ENCODE measurements around the gene GLYAT.

GLYAT gene, protein sequence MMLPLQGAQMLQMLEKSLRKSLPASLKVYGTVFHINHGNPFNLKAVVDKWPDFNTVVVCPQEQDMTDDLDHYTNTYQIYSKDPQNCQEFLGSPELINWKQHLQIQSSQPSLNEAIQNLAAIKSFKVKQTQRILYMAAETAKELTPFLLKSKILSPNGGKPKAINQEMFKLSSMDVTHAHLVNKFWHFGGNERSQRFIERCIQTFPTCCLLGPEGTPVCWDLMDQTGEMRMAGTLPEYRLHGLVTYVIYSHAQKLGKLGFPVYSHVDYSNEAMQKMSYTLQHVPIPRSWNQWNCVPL

DNA sequence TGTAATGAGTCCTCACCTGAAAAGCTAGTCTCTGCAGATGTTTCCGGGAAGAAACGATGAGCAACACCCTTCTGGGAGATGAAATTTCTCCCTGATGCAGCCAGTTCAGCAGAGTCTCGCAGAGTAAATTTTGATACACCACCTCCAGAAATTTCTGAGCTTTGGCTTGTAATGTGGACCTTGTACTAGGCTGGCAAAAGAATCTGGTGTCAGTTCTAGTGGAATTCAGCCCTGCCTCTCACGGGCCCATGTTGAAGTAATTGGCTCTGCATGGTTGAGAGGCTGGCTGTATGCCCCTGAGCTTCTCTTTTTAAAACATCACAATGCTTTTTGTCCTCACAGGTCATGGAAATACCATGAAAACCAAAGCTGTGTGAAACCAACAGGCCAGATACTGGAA lies at the start of gene GLYAT:
Gene GLYAT, minus strand, starts transcription at position 125 of the 400 bp plus-strand sequence. CDS start 7,447 bp downstream, outside the sequence.
- DNase-seq (ENCODE audit: low read depth in 2 of 2), result no peak

DNA sequence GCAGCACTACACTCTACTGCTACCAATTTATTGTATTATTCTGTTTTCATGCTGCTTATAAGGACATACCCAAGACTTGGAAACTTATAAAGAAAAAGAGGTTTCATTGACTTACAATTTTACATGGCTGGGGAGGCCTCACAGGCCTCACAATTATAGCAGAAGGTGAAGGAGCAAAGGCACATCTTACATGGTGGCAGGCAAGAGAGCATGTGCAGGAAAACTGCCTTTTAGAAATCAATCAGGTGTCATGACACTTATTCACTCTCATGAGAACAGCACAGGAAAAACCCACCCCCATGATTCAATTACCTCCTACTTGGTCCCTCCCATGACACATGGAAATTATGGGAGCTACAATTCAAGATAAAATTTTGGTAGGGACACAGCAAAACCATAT lies 49.6 kb upstream of the GLYAT start:
- DNase-seq (ENCODE audit: low read depth in 2 of 2), result no peak

DNA sequence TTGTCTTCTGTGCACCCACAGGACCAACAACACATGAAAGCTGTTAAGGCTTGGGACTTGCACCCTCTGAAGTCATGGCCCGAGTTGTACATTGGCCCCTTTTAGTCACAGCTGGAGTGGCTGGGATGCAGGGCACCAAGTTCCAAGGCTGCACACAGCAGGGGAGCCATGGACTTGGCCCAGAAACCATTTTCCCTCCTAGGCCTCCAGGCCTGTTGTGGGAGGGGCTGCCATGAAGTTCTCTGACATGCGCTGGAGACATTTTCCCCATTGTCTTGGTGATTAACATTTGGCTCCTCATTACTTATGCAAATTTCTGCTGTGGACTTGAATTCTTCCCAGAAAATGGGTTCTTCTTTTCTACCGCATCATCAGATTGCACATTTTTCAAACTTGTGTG lies 48.8 kb upstream of the GLYAT start:
- DNase-seq (ENCODE audit: low read depth in 2 of 2), result no peak

DNA sequence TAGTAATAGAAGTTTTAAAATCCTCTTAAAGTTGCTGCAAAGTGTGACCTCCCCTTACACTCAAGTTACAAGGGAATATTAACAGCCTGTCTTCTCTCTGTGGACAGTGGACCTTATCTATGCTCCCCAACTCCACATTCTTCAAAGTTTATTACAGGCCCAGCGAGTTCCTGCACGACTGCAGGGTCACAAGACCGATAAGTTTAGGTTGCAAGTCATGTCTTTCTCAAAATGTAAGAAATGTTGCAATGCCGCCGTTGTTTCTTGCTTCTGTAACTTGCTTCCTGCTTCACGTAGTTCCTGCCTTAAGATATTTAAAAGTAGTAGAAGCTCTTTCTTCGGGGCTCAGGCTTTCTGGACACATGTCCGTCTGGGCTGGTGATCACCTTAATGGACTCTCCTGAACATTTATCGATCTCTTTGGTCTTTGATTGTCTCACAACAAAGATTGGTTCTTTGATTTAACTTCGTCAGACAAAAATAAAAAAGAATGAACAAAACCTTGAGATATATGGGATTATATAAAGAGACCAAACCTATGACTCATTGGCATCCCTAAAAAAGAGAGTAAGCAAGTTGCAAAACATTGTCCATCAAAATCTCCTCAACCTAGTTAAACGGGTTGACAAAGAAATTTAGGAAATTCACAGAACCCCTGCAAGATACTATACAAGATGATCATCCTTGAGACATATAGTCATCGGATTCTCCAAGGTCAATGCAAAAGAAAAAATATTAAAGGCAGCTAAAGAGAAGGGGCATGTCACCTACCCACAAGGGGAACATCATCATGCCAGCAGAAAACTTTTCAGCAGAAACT lies 45.4 kb upstream of the GLYAT start:
- no peak for DNase-seq (ENCODE audit: low read depth in 2 of 2)

DNA sequence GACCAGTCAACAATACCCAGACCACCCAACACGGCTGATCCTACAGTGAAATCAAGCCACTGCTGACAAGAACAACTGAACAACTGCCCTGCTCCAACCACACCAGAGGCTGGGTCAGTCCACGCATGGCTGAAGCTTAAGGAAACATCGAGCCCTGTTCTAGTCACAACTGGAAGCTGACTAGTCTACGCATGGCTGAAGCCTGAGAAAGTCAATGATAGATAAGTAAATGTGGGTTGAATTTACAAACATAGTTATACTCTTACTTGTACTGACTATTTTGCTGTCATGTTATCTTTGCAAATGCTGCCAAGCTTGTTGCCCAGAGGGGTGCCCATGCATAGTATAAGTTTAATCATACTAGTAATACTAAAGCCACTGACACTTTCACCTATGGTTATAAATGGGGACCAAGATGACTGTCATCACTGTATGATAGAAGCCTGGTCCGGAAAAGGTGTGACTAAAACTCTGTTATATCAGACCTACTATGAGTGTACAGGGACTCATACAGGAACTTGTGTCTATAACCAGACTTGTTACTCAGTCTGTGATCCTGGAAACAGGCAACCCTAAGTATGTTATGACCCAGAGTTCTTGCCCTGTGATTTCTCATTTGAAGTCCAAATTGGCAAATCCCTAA lies 43.4 kb upstream of the GLYAT start:
- no peak for DNase-seq (ENCODE audit: low read depth in 2 of 2)

DNA sequence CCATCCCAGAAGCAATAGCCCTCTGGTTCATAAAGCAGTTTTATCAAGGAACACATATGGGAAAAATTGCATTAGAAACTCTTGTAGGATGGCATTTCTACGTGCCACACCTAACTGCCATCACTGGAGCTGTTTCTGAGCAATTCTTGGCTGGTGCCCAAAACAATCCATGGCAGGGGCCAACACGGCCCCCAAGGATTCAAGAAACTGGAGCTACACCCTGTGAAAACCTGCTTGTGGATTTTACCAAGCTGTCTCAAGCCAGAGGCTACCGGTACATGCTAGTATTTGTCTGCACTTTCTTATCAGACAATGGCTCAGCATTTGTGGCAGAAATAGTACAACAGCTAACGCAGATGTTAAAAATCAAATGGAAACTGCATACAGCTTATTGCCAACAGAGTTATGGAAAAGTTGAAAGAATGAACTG lies 42.4 kb upstream of the GLYAT start:
- DNase-seq (ENCODE audit: low read depth in 2 of 2), result no peak

DNA sequence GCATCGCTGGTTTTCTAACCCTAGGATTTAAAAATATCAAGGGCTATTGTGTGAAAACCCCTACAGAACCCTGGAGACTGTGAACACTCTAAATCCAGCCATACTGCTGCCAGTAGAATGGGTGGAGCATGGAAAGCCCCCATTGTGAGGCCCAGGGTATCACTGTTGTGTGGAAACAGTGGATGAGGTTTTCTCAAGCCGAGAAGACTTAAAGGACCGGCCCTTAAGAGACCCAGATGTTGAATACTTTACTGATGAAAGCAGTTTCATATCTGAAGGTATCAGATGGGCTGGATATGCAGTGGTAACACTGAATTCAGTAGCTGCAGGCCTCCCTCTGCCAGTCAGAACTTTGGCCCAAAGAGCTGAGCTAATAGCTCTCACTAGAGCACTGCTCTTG lies 41.6 kb upstream of the GLYAT start:
- no peak for DNase-seq (ENCODE audit: low read depth in 2 of 2)

DNA sequence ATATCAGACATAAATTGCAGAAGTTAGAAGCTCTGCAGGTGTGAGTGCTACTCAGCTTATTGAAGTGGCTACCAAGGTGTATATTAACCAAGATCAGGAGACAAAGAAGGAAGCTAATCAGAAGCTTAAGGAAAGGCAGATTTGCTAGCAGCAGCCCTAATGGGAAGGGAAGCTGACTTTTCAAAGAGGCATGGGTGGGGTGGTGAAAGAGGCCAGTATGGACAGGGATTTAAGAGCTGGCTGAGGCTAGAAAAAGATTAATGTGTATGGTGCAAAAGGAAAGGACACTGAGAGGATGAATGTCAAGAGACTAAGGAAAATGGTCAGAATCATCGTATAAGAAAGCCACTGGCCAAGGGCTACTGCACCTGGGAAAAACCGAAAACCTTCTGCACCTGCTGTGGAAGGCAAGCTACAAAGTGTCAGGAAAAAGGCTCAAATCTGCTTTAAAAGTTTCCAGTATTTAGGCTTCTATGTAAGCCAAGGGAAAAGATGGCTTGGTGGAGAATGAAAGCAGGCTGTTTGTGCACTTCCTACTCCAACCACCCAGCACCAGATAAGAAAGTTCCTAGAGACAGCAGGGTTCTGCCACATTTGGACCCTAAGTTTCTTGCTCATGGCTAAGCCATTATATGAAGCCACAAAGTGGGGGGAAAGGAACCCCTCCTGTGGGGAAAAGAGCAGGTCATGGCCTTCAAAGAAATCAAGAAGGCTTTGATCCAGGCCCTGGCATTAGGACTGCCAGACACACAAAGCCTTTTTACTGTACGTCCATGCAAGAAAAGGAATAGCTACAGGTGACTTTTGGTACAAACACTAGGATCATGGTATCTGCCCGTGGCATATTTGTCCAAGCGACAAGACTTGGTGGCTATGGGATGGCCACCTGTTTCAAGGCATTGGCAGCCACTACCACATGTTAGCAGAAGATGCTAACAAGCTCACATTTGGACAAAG lies 40.9 kb upstream of the GLYAT start:
- DNase-seq (ENCODE audit: low read depth in 2 of 2), result no peak

DNA sequence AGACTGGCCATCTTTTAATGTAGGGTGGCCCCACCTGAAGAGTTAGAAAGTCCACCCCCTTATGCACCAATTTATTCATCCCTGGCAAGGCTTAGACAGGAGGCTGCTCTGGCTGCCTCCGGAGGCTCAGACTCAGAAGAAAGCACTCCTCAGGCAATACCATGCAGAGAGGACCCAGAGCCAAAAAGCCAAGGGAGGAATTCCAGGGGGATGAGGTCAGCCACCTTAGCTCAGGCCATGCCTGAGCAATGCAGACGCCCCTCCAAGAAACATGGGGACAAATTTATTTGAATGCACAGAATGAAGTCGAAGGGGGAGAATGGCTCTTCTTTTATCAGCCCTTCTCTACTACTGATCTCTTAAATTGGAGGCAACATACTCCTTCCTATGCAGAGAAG lies 39.7 kb upstream of the GLYAT start:
- DNase-seq (ENCODE audit: low read depth in 2 of 2), result no peak

DNA sequence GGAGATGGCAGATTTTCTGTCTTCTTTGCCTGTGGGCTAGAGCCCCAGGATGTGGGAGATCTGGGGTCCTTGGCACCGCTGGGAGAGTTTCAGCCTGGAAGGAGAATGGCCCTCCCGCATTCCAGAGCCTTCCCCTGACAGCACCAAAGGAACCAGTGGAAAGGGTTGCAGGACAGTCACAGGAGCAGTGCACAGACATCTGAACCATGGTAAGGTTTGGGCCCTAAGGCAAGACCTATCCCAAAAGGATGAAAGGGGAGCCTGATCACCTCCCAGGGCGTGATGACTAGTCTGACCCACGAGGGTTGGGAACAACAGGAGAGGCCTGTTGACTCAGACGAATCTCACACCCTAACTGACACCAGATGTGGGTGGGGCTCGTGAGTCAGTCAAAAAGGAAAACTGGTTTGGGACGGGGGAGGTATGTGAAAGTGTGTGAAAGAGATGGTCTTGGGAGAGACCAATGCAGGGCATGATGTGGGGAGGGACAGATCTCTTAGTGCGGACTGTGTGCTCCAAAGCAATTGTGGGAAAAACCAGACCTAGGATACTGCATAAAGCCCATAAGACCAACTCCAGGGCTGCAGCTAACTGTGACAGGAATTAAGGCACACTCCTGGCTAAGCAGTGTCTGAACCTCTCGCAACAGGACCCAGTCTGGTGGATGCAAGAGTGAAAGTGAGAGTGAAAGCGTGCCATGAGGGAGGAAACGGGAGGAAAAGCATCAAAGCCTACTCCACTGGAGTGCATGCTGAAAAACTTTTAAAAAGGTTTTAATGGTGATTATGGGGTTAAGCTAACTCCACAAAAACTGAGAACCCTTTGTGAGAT lies 39.1 kb upstream of the GLYAT start:
- no peak for DNase-seq (ENCODE audit: low read depth in 2 of 2)

DNA sequence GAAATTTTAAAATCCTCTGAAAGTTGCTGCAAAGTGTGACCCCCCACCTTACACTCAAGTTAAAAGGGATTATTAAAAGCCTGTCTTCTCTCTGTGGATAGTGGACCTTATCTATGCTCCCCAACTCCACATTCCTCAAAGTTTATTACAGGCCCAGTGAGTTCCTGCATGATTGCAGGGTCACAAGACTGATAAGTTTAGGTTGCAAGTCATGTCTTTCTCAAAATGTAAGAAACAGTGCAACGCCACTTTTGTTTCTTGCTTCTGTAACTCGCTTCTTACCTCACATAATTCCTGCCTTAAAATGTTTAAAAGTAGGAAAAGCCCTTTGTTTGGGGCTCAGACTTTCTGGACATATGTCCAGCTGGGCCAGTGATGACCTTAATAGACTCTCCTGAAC lies 38.4 kb upstream of the GLYAT start:
- no peak for DNase-seq (ENCODE audit: low read depth in 2 of 2)

DNA sequence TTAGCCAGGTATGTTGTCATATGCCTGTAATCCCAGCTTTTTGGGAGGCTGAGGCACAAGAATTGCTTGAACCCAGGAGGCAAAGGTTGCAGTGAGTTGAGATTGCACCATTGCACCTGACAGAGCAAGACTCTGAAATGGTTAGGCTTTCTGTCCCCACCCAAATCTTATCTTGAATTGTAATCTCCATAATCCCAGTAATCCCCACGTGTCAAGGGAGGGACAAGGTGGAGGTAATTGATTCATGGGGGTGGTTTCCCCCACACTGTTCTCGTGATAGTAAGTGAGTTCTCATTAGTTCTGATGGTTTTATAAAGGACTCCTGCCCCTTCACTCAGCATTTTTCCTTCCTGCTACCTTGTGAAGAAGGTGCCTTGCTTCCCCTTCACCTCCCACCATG lies 37.6 kb upstream of the GLYAT start:
- no peak for DNase-seq (ENCODE audit: low read depth in 2 of 2)

DNA sequence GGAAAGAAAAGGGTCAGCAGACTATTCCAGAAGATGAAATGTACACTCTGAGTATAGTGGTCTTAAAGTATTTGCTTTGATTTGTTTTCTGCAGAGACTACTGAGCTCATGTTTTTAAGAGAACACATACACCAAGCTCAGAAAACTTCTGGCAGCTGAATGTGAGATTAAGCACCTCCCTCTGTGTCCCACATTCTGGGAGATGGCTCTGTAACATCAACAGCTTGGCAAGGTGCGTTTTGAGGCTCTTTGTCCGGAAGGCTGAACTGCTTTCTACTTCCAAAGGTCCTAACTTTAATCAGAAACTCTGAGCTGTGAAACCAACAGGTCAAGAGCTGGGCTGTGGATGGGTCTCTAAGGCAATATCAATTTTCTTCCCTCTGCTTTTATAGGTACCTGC lies 36.4 kb upstream of the GLYAT start:
- DNase-seq (ENCODE audit: low read depth in 2 of 2), result no peak

DNA sequence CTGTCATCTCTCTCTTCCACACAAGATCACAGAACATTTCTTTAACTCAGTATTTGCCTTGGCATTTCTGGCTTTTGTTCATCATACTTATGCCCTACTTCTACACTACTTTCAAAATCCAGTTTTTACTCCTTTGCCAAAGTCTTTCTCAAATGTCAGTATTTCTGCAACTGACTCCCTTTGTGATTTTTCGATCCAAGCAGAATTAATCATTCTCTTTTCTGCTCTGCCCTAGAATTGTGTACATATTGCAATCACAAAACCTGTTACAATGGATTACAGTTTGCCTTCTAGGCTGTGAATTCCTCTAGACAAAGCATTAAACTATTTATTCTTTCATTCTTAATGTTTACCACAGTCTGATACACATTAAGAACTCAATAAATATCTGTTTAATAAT lies 33.3 kb upstream of the GLYAT start:
- DNase-seq (ENCODE audit: low read depth in 2 of 2), result no peak

DNA sequence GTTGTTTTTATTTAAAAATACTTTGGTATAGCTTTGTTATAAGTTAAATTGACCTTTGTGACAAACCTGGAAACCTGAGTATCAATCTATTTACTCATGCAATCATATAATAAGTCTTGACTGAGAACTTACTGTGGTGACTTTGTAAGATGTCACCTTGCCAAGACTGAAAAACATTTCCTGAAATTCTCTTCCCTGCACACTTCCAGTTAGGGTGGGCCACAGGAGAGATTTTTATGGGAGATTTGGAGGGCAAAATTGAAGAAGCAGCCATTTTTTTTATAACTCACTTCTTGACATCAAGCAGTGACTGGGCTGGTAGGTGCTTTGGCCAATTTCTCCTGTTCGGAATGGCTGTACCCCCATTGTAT lies 31.4 kb upstream of the GLYAT start:
- no peak for DNase-seq (ENCODE audit: low read depth in 2 of 2)

DNA sequence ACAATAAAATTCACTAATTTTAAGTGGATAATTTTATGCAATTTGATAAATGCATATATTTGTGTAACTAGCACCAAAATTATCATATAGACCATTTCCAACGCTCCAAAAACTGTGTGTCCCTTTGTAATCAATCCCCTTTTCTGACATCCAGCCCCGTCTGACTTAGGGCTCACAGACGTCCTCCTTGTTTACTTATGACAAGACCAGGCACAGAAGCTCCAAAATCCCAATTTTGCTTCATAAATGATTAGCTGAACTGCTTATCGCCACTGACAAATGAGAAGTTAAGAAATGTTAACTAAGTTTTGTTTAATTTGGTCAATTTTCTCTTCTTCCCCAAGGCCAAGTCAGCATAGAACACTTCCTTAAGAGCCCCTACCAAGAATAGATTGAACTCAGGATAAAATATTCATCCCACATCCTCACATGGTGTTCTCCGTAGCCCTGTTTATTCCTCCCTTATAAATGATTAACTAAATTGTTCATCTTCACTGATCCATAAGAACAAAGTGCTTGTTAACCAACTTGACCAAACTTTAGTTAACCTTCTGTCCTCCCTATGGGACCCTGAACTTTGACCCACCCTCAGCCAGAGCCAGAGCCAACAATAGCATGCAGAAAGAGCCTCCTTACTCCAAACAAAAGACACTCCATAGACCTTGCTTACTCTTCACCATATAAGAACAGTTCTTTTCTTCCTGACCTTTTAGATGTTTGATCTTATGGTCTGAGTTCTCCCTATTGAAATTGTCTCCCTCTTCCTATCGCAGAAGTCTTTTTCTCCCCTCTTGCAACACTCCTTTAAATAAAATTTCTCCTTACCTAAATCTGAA lies 30.8 kb upstream of the GLYAT start:
- DNase-seq (ENCODE audit: low read depth in 2 of 2), result no peak

DNA sequence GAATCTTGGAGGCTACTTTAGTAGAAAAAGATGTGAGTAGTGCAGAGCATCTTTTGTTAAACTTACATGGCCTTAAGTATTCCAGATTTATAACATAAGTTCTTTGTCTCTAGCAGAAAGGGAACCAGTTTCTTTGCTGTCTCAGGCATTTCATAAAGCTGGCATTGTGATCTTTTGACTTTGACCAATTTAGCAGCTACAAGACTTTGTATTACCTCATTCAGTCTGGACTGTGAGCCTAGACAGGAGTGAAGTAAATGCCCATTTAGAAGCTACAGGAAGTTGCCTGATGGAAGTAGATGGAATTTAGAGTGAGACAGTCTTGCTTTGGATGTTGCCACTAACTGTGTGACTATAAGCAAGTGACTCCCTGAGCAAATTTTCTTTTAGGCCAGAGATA lies 25.7 kb upstream of the GLYAT start:
- no peak for DNase-seq (ENCODE audit: low read depth in 2 of 2)

DNA sequence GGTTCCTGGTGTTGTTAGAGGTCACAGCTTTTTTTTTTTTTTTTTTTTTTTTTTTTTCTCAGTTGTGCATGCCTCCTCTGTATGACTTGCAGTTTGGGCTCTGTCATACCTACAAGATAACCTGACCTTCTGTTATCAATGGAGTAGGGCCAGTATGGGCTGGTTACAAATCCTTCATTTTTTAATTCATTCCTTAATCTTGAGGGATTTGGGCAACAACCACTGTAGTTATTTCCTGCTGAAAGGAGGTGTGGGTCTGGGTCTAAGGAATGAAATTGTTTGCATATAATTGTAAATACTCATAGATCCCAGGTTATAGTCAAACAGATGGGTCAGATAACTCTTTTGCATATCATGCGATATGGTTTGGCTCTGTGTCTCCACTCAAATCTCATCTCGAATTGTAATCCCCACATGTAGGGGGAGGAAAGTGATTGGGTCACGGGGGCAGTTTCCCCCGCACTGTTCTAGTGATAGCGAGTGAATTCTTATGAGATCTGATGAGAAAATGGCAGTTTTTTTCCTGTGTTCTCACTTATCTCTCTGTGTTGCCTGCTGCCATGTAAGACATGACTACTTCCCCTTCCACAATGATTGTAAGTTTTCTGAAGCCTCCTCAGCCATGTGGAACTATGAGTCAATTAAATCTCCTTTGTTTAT lies 14.1 kb upstream of the GLYAT start:
- no peak for DNase-seq (ENCODE audit: low read depth in 2 of 2)

DNA sequence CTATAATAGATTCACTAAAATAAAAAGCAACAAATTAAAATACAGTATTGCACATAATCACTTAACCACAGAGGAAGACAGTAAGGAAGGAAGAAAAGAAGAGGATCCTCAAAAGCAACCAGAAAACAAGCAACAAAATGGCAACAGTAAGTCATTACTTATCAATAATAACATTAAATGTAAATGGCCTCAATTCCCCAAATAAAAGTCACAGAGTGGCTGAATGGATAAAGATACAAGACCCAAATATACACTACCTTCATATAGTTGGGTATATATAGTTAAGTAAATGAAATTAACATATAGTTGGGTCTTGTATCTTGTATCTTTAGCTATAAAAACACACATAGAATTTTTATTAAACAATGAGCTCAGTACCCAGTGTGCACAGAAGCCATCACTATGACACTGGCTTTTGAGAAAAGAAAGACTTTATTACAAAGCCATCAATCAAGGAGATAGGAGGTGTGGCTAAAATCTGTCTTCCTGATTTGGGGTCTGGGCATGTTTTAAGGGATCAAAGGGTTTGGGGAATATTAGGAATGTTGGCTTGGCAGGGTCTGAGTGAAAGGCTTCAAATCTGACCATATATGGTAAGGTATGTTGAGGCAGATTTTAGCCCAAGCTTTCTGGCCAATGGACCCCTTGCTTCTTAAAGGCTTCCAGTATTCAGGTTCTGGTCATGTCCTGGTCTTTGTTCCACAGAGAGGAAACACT lies 13.4 kb upstream of the GLYAT start:
- no peak for DNase-seq (ENCODE audit: low read depth in 2 of 2)

All from activated CD4-positive, alpha-beta T cell treated with anti-CD3 and anti-CD28 coated beads for 24 hours (primary cell).